HG02571 (cell line): ENCODE measurements around the gene FBLN1.
"Not testable (repeated sequence)": the region's sequence is repeated elsewhere in the genome, so short reads cannot be mapped to it uniquely, and the experiment has no call there.

Experiments used
- ATAC-seq: cut with Tn5 transposase; IDR thresholded peaks from one replicate; pipeline ENCODE4 v1.9.1; 2021; ENCODE audit warnings: mild to moderate bottlenecking, moderate library complexity; ENCODE audit not compliant: unreplicated experiment

FBLN1 gene

DNA sequence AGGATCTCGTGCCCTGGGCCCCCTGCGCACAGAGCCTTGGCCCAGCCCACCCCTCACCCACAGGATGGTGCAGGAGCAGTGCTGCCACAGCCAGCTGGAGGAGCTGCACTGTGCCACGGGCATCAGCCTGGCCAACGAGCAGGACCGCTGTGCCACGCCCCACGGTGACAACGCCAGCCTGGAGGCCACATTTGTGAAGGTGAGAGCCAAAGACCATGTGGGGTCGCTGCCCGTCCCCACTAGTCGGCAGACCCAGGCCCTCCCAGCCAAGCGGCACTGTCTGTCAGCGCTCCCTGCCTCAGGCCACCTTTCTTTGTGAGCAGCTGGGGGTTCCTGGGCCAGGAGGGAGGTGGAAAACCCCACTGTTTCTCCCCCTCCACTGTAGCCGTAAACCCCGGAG is 22.8 kb downstream of the FBLN1 start:
- no peak for ATAC-seq

DNA sequence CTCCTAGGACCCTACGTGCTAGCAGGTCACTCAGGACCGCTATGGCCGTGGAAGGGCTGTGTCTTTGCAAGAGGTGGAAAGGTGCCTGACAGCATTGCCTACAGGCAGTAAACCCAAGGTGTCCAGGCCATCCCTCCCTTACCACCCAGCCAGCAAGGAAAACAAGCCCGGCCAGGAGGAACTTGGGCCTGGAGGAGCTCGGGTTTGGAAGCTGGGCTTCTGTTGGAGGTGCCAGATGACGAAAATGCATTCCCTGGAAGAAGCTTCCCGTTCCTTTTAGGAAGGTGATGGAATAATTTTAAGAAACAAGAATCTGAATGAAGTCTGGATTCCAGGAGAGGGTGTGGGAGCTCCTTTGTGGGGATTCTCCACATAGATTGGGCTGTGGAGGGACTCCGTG is 23.6 kb downstream of the FBLN1 start:
- no peak for ATAC-seq

GRCh38 chr22:45526768-45527360 is 24.2 kb downstream of the FBLN1 start:
- no peak for ATAC-seq

DNA sequence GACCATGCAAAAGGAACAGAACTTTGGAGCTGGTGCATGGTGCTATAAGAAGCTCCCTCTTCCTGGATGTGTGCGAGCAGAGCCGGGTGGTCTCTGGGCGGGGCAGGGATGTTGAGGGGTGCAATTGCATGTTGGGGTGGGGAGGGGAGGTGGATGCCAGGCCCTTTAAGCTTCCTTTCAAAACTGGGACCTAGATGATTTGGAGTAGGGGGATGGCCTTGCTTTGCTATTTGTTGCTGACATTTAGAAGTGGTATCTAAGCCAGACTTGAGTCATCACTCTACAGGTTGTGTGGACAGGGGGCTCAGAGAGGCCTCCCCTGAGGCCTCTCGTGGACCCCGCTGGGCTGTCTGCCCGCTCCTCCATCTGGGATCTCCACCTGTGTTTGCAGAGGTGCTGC is 24.8 kb downstream of the FBLN1 start:
- no peak for ATAC-seq

DNA sequence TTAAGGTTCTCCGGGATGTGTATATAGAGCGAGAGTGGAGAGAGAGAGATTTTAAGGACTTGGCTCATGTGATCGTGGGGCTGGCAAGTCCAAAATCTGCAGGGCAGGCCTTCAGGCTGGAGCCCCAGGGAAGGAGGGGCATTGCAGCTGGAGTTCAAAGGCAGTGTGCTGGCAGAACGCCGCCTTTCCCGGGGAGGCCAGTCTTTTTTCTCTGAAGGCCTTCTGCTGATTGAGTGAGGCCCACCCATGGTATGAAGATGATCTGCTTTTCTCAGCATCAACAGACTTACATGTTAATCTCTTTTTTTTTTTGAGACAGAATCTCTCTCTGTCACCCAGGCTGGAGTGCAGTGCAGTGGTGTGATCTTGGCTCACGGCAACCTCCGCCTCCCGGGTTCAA is 25.4 kb downstream of the FBLN1 start:
- ATAC-seq: no peak

GRCh38 chr22:45529105-45529504 is 26.4 kb downstream of the FBLN1 start:
- ATAC-seq: no peak

GRCh38 chr22:45529971-45530575 is 27.4 kb downstream of the FBLN1 start:
- no peak for ATAC-seq

DNA sequence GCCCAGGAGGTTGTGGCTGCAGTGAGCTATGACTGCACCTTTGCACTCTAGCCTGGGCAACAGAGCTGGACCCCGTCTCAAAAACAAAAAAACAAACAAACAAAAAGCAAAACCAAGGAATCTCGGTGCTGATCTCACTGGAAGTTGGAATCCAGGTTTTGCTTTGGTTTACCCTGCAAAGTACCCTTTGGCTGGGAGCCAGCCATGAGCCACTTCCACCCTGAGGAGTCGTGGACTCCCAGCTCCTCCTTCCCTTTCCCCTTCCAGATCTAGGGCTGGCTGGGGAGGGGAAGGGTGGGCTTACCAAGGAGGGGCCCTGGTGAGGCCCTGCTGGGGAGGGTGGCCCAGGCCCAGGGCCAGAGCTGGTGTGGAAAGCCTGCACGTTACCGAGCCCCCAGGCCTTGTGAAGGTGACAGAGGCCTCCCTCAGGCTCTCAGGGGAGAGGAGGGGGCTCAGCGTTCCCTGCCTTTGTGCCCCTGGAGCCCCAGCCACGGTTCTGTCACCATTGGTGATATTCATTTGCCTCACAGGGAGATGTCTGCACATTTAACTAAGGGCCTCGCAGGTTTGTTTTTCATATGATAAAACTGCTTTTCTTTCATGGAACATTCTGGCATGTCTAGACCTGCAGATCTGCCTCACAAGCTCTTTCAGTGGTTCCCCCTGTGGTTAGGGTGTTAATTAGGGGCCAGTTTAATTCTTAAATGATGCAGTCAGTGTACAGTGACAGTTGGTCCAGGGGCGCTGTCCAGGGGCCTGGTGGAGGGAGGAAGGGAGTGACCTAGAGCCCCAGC is 29.0 kb downstream of the FBLN1 start:
- ATAC-seq: no peak

GRCh38 chr22:45532235-45532631 is 29.6 kb downstream of the FBLN1 start:
- no peak for ATAC-seq

- ATAC-seq: no peak
These were observed 31.0 kb downstream of the FBLN1 start for GRCh38 chr22:45533703-45534102.

DNA sequence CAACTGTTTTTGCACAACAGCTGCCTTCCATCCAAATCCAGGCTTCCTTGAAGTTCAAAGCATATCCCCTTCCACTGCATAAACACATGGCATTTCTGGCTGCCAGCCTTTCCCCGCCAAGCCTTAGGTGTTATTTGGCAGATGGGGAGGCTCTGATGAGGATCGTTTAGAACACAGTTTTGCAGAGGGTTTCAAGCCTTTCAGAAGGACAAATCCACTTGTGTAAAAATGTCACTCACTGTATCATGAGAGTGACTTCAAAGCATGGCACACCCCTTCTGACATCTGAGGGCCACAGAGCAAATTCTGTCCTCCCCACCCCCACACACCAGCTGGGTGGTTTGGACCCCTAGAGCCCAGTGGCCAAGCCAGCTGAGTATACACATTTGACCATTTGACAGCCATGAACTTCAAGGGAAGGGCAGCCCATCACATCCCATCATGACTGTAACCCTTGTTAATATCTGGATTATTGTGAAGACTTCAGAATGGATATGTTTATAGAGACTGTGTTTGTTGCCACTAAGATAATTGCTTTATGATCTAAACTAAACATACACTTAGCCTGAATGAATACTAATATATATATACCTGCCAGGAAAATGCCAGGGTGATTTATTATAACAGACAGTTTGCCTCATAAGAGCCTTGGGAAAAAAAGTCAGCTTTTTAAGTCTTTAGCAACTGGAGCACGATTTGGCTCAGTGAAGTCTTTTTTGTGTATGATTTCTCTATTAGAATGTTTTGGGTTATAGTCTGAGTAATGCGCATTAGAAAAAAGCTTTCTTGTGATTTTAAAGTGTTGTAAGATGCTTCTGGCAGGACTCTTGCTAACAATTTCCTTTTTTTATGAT is 31.9 kb downstream of the FBLN1 start:
- ATAC-seq: no peak

- no peak for ATAC-seq
These were observed 32.6 kb downstream of the FBLN1 start for GRCh38 chr22:45535290-45535689.

- not testable (repeated sequence) for ATAC-seq
These were observed 33.2 kb downstream of the FBLN1 start for GRCh38 chr22:45535835-45536234.

GRCh38 chr22:45537734-45538181 is 35.1 kb downstream of the FBLN1 start:
- ATAC-seq: no peak

DNA sequence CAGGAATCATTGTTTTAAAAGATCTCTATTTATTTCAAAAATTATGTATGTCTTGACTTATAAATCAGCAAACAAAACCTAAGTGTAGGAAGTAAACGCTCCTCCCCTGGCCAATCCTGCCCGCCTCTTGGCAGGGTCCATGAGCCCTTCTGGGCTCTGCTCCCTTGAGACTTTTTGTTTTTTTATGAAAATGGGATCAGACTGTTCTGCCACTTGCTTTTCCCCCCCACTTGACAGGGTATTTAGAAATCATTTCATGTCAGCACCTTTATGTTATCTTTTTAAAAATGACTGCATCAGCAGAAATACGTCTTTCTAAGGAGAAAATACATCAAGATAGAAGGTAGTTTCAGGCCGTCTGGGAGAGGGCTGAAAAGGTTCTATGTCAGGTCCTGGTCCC is 35.6 kb downstream of the FBLN1 start:
- no peak for ATAC-seq

DNA sequence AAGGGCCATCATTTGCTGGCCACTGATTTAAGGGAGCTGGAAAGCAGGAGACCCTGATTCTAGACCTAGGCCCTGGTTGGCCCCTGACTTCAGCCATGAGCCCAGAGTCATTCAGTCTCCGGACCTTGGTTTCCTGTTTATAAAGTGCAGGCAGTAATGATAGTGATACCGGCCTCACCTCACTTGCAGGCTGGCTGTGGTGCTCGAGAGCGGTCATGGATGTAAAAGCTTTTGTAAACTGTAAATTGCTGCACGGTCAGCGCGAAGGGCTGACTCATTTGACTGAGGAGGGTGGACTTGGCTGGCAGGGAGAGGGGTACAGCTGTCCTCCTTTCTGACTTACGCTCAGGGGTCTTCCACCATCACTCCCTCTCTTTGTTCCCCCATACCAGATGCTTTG is 37.4 kb downstream of the FBLN1 start:
- no peak for ATAC-seq

GRCh38 chr22:45541382-45541979 is 38.8 kb downstream of the FBLN1 start:
- ATAC-seq: no peak

GRCh38 chr22:45542001-45542520 is 39.4 kb downstream of the FBLN1 start:
- no peak for ATAC-seq

DNA sequence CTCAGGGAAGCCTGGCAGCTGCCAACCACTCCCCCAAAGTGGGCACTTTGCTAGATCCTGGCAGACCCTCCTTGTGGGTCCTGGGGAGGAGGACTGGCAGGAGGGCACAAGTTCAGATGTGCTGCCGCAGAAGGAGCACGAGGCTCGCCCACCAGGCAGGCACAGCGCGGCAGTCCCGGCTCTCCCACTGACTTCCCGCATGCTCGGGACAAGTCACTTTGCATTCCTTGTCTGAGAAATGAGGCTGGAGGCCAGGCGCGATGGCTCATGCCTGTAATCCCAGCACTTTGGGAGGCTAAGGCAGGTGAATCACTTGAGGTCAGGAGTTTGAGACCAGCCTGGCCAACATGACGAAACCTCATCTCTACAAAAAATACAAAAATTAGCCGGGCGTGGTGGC is 40.1 kb downstream of the FBLN1 start:
- ATAC-seq: not testable (repeated sequence)

DNA sequence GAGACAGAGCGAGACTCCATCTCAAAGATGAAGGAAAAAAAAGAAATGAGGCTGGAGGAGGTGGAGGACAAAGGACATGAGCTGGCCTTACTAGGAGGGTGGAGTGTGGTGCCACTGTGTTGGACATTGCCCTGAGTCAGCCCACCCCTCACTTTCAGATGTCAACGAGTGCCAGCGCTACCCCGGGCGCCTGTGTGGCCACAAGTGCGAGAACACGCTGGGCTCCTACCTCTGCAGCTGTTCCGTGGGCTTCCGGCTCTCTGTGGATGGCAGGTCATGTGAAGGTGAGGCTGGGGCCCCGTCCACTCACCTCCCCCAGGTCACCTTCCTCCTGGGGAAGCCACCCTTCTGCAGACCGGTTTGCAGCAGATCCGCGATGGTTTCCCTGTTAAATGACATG is 40.6 kb downstream of the FBLN1 start:
- ATAC-seq: no peak
